Choroid plexus epithelial cell (primary cell): ENCODE results near the gene CHD6.

Source experiments
- DNase-seq: peaks from one replicate; pipeline ENCODE4 v3.0.0-alpha.2; 2010; ENCODE audit warnings: low read depth
- H3K4me3 ChIP-seq: 2 replicates; pipeline ENCODE4 v1.5.1; 2011; ENCODE audit warnings: low read depth, mild to moderate bottlenecking, control low read depth, low read length, moderate library complexity
- CTCF ChIP-seq: conservative IDR thresholded peaks from 2 replicates; pipeline ENCODE4 v1.5.1; 2011; ENCODE audit warnings: low read depth, mild to moderate bottlenecking, control low read depth, inconsistent platforms, low read length, moderate library complexity

CHD6 gene

GRCh38 chr20:41353530-41353929 lies 264.6 kb downstream of the CHD6 start:
- no peak overlapping the region for H3K4me3 ChIP-seq
- no peak for DNase-seq
- TF ChIP-seq CTCF: no peak

GRCh38 chr20:41352666-41353065 lies 265.5 kb downstream of the CHD6 start:
- TF ChIP-seq CTCF: peak; percentile 16
- DNase-seq: no peak
- H3K4me3 ChIP-seq: no peak overlapping the region

- H3K4me3 ChIP-seq: no peak overlapping the region
- peak; percentile 35 for TF ChIP-seq CTCF
Observed at GRCh38 chr20:41352106-41352505, 266.1 kb downstream of the CHD6 start.

More at GRCh38 chr20:41352106-41352505, 266.1 kb downstream of the CHD6 start:
- DNase-seq: no peak
